Lower lobe of right lung (tissue), 2 donors: ENCODE measurements around the gene FHAD1. TPM values are rescaled to one million over a fixed set of nuclear protein-coding genes. Genes with fewer than 3 reads are reported as not detected.

ENCODE experiments used
- ATAC-seq, 2 donors: fragments of 200-7000 bp; cut with Tn5 transposase; one replicate each; pipeline ENCODE4 v1.9.1; 2020 to 2022; ENCODE audit warnings: mild to moderate bottlenecking in 2 of 2, moderate library complexity in 2 of 2
- DNase-seq: peaks from one replicate; pipeline ENCODE4 v3.0.0-alpha.2; 2020
- H3K27ac ChIP-seq: fragments of 200-600 bp; one replicate; pipeline ENCODE4 v1.8.0; 2022
- H3K27me3 ChIP-seq: fragments of 200-600 bp; one replicate; pipeline ENCODE4 v1.8.0; 2022; ENCODE audit warnings: low read depth
- H3K36me3 ChIP-seq: fragments of 200-600 bp; one replicate; pipeline ENCODE4 v1.8.0; 2022; ENCODE audit warnings: mild to moderate bottlenecking
- H3K4me1 ChIP-seq: fragments of 200-600 bp; one replicate; pipeline ENCODE4 v1.8.0; 2022
- H3K4me3 ChIP-seq: fragments of 200-600 bp; one replicate; pipeline ENCODE4 v1.8.0; 2022; ENCODE audit warnings: mild to moderate bottlenecking
- H3K9me3 ChIP-seq: fragments of 200-600 bp; one replicate; pipeline ENCODE4 v1.8.0; 2022
- CTCF ChIP-seq: fragments of 200-600 bp; IDR thresholded peaks from one replicate; pipeline ENCODE4 v1.8.0; 2022; ENCODE audit warnings: antibody characterized with exemption, mild to moderate bottlenecking
- intact Hi-C: fragments of 100-400 bp; cut with DNase I; formaldehyde crosslinking; loops from one replicate; pipeline ENCODE4 v1.11.0; 2022
- total RNA-seq: library from RNA; stranded (reverse); fragmentation: NEBNext Ultra II Directional; extraction: Animal tissue kit (Norgen Biotek cat#: 25700); gene quantifications from one replicate; pipeline ENCODE4 v1.2.1, GENCODE V29; 2021
- donor health status: DM: no; HTN: yes; CAD: no; lungs with severe emphysema.

Gene FHAD1
- total RNA-seq, 1 donor from 2014 or later, result 14.3 TPM

DNA sequence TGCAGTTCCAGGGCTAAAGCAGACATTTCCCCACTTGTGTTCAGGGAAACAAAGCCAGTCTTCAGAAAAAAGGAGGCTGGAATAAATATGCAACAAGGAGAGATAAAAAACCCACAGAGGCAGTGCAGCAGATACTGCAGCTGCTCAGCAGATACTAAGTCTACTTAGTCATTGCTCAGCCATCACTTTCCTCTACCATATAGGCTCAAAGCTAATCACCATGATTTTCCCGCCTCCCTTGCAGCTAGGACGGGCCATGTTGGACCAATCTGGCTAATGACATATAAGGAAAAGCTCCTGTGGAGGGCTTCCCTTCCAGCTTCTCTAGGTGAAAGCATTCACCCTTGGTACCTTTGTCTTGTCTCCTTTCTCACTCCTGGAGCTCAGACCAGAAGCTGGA is 152.7 kb downstream of the FHAD1 start:
- intact Hi-C loops, result no loop called here
- no peaks in the 10 kb centered on the region for H3K4me1 ChIP-seq
- H3K27me3 ChIP-seq, result no peaks in the 10 kb centered on the region
- no peak for TF ChIP-seq CTCF
- H3K9me3 ChIP-seq, result peaks cover 5% of the 10 kb centered on the region
- DNase-seq (no peak), ATAC-seq (no peak)
- no peaks in the 10 kb centered on the region for H3K36me3 ChIP-seq
- H3K27ac ChIP-seq, result no peak overlapping the region
- H3K4me3 ChIP-seq, result no peak overlapping the region

GRCh38 chr1:15400627-15401026 is 153.6 kb downstream of the FHAD1 start:
- Histone ChIP-seq H3K27me3 (no peaks in the 10 kb centered on the region), H3K4me3 (no peak overlapping the region), H3K27ac (no peak overlapping the region), H3K9me3 (peaks cover 5% of the 10 kb centered on the region), H3K4me1 (no peaks in the 10 kb centered on the region), H3K36me3 (no peaks in the 10 kb centered on the region)
- ATAC-seq (no peak), DNase-seq (no peak)
- TF ChIP-seq CTCF, result no peak
- intact Hi-C loops, result no loop called here

DNA sequence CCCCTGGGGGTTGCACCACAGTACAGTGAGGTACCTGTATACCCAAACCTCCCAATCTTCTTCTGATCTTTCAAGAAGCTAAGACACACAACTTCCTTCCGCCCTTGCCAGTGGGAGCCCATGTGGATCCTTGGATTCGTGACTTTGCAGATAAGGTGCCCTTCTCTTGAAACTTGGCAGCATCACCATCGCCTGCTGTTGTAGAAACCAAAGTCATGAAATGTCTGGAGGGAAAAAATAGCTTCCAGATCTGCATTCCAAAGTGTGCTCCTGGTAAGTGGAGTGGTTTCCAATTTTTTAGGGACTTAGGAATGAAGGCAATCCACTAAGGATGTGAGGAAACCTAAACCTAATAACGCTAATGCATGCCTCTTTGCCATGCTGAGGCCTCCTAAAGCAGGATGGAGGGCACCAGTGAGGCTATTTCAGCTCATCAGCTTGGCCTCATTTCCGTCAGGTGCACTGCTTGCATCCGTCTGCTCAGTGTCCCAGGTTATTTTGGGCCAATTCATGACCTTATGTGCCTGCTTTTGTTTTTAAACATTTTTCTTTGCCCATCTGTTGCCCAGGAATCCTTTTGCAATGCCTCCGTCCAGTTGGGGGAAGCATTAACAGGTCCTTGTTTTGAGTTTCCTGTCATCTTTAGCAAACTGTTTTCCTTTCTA is 154.5 kb downstream of the FHAD1 start:
- H3K9me3 ChIP-seq, result peaks cover 5% of the 10 kb centered on the region

DNA sequence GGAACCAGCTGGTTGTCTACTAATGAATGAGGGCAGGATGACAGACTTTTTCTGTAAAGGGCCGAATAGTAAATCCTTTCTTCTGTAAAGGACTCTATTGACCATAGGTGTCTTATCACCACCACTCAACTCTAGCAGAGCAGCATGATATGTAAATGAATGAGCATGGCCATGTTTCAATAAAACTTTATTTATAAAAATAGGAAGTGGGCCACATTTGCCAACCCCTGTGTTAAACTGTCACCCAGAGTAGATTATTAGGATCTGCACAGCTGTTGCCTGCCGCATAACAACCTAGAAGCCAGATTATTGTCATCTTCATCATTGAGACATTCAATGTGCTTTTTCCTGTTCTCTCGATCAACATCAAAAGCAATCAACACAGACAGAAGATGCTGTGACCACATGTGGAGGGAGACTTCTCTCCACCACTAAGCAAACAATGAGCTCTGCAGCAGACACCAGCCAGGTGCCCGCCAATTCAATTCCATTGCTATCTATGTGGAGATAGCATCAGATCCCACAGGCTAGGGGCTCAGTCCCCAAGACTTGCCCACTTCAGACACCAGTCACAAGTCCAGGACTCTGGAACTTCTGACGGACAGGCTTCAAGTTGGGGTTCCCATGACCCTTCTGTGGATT is 155.9 kb downstream of the FHAD1 start:
- DNase-seq (no peak), ATAC-seq (no peak)
- TF ChIP-seq CTCF, result no peak
- H3K9me3 ChIP-seq, result peaks cover 5% of the 10 kb centered on the region
- no peaks in the 10 kb centered on the region for H3K36me3 ChIP-seq
- no peaks in the 10 kb centered on the region for H3K4me1 ChIP-seq
- H3K27me3 ChIP-seq, result no peaks in the 10 kb centered on the region
- no peak overlapping the region for H3K27ac ChIP-seq
- intact Hi-C loops, result no loop called here
- no peak overlapping the region for H3K4me3 ChIP-seq

More for the DNA sequence above, 154.5 kb downstream of the FHAD1 start:
- Histone ChIP-seq H3K27me3 (no peaks in the 10 kb centered on the region), H3K4me1 (no peaks in the 10 kb centered on the region), H3K36me3 (no peaks in the 10 kb centered on the region), H3K4me3 (no peak overlapping the region), H3K27ac (no peak overlapping the region)
- intact Hi-C loops, result no loop called here
- peak in 1 of 2 donors; percentile 11 for ATAC-seq
- no peak for TF ChIP-seq CTCF
- DNase-seq, result no peak

DNA sequence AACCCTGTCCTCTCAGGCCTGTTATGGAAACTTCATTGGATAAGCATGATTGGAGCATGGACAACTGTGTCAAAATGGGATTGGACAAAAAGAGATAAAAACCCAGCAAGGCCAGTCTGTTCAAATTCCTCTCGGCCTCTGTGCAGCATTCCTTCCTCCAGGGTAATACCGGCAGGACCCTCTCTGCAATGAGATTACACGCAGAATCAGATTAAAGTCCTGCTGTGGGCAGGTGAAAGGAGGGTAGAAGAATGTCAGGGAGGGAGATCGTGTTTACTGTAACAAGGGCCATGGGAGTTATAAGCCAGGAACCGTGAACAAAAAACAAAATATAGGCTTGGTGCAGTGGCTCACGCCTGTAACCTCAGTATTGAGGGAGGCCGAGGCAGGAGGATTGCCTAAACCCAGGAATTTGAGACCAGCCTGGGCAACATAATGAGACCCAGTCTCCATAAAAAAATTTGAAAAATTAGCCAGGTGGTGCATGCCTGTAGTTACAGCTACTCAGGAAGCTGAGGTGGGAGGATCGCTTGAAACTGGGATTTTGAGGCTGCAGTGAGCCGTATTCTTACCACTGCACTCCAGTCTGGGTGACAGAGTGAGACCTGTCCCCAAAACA is 157.0 kb downstream of the FHAD1 start:
- TF ChIP-seq CTCF, result no peak
- DNase-seq (no peak), ATAC-seq (no peak)
- intact Hi-C loops, result no loop called here
- no peak overlapping the region for H3K4me3 ChIP-seq
- H3K4me1 ChIP-seq, result peaks cover 2% of the 10 kb centered on the region
- H3K9me3 ChIP-seq, result peaks cover 5% of the 10 kb centered on the region
- no peaks in the 10 kb centered on the region for H3K36me3 ChIP-seq
- no peaks in the 10 kb centered on the region for H3K27me3 ChIP-seq
- H3K27ac ChIP-seq, result no peak overlapping the region
